Spleen (tissue), 11 donors: ENCODE results near the gene SLC11A1. TPM values are rescaled to one million over a fixed set of nuclear protein-coding genes. Genes with fewer than 3 reads are reported as not detected.

Source experiments
- DNase-seq: peaks from one replicate; pipeline ENCODE4 v3.0.0-alpha.2; 2020
- H3K27ac ChIP-seq, 8 donors: fragments of 200-600 bp; sonication (generic) in 7 of 8; 1 replicate in 4 of 8; 2 replicates in 4 of 8; pipeline versions ENCODE4 v1.5.0 to v1.8.0; 2016 to 2021; ENCODE audit warnings: inconsistent platforms in 4 of 8, mild to moderate bottlenecking in 4 of 8, moderate library complexity in 1 of 8
- H3K27me3 ChIP-seq, 7 donors: fragments of 200-600 bp; sonication (generic) in 6 of 7; replicated peaks in 1 of 7; 1 replicate in 4 of 7; 2 replicates in 3 of 7; pipeline versions ENCODE4 v1.5.0 to v1.8.0; 2016 to 2021; ENCODE audit warnings: inconsistent platforms in 3 of 7, mild to moderate bottlenecking in 1 of 7
- H3K36me3 ChIP-seq, 6 donors: fragments of 200-600 bp; sonication (generic) in 5 of 6; 1 replicate in 4 of 6; 2 replicates in 2 of 6; pipeline versions ENCODE4 v1.5.0 to v1.8.0; 2016 to 2021; ENCODE audit warnings: inconsistent platforms in 2 of 6
- H3K4me1 ChIP-seq, 6 donors: fragments of 200-600 bp; sonication (generic) in 5 of 6; 1 replicate in 3 of 6; 2 replicates in 3 of 6; pipeline versions ENCODE4 v1.5.0 to v1.8.0; 2016 to 2021; ENCODE audit warnings: inconsistent platforms in 3 of 6
- H3K4me3 ChIP-seq, 8 donors: fragments of 200-600 bp; sonication (generic) in 7 of 8; 1 replicate in 4 of 8; 2 replicates in 4 of 8; pipeline versions ENCODE4 v1.5.0 to v1.8.0; 2016 to 2021; ENCODE audit warnings: inconsistent platforms in 4 of 8, mild to moderate bottlenecking in 4 of 8, moderate library complexity in 2 of 8
- H3K9me3 ChIP-seq, 8 donors: fragments of 200-600 bp; sonication (generic) in 7 of 8; 1 replicate in 4 of 8; 2 replicates in 4 of 8; pipeline versions ENCODE4 v1.5.0 to v1.8.0; 2016 to 2021; ENCODE audit warnings: inconsistent platforms in 4 of 8
- CTCF ChIP-seq, 11 experiments: fragments of 200-600 bp in 7 of 11; fragments of 450-650 bp in 4 of 11; sonication (generic) in 4 of 11; IDR thresholded peaks in 8 of 11; conservative IDR thresholded peaks in 3 of 11; 1 replicate in 7 of 11; 2 replicates in 4 of 11; pipeline versions ENCODE4 v1.4.0 to v1.8.0; 2016 to 2021; ENCODE audit warnings: antibody characterized with exemption in 11 of 11, inconsistent platforms in 4 of 11, mild to moderate bottlenecking in 1 of 11
- POLR2A ChIP-seq, 3 donors: fragments of 450-650 bp; IDR thresholded peaks; one replicate each; pipeline ENCODE4 v1.5.1; 2017; ENCODE audit warnings: antibody characterized with exemption in 3 of 3, mild to moderate bottlenecking in 1 of 3
- POLR2AphosphoS5 ChIP-seq, 3 donors: sonication (generic); formaldehyde crosslinking; IDR thresholded peaks; one replicate each; pipeline ENCODE4 v1.5.1; 2017; ENCODE audit warnings: antibody characterized with exemption in 3 of 3
- WGBS, 5 donors: extraction: QIAGEN DNeasy Blood & Tissue Kit in 3 of 5; methylation state at CpG; one replicate each; pipeline versions ENCODE4 v1.1.5 to v1.1.7; 2013 to 2018; 5-methylcytosine and 5-hydroxymethylcytosine counted together
- intact Hi-C: fragments of 100-400 bp; cut with DNase I; formaldehyde crosslinking; loops from one replicate; pipeline ENCODE4 v1.15.0; 2023; ENCODE audit warnings: low total_unique reads
- polyA plus RNA-seq, 3 donors: library from polyadenylated mRNA; stranded (reverse); fragments of 200-250 nt; gene quantifications; one replicate each; pipeline ENCODE4 v1.2.1, GENCODE V29; 2013
- total RNA-seq, 7 donors: library from RNA; depleted of rRNA in 3 of 7; stranded (reverse); fragments of >200 nt in 3 of 7; fragmentation: NEBNext Ultra II Directional in 4 of 7; extraction: Animal tissue kit (Norgen Biotek cat#: 25700) in 4 of 7; gene quantifications; one replicate each; pipeline versions ENCODE4 v1.1.0 to v1.2.1, GENCODE V29; 2016 to 2021
- donor health status: healthy with polysubstance abuse.
- donor health status: DM: no; HTN: no; CAD: no; lungs with moderate emphysema.
- donor health status: DM: no; HTN: no; CAD: no.
- donor health status: Bipolar disorder and iron deficiency.
- donor health status: healthy.
- donor health status: DM: no; HTN: no; CAD: no.
- donor health status: DM: yes; HTN: yes; CAD: no.

Gene SLC11A1
- total and polyA plus RNA-seq, 10 donors = 6.2 to 576 (median 88.0) TPM

- peak in 2 of 3 donors; percentile 55 to 80 for TF ChIP-seq POLR2AphosphoS5 (IDR thresholded peaks at IDR 0.05)
- peak in 1 of 3 donors; percentile 10 for TF ChIP-seq POLR2A (IDR thresholded peaks at IDR 0.05)
- TF ChIP-seq CTCF (IDR thresholded peaks at IDR 0.05 in 8 of 11, conservative IDR thresholded peaks at IDR 0.05 in 3 of 11) = peak in 1 of 11 experiments; percentile 25
- peak overlapping the region in 1 of 8 donors; percentile 68 for H3K4me3 ChIP-seq
- peaks cover 0 to 71% (median 40%) of the 10 kb centered on the region in 6 donors for H3K4me1 ChIP-seq
- H3K9me3 ChIP-seq = peaks cover 0 to 10% (median 6%) of the 10 kb centered on the region in 8 donors
- intact Hi-C loops = no loop called here
- WGBS, 5 donors = 37 to 70% (median 51%) methylated on average over 11 of the region's 11 CpGs
- H3K27ac ChIP-seq = peak overlapping the region in 7 of 8 donors; percentile 91 to 97 (median 93)
- DNase-seq = peak; percentile 85
- no peaks in the 10 kb centered on the region for H3K27me3 ChIP-seq
- no peaks in the 10 kb centered on the region for H3K36me3 ChIP-seq
Observed at GRCh38 chr2:218370410-218371063, 11.5 kb upstream of the SLC11A1 start.

GRCh38 chr2:218371983-218372350 lies 10.1 kb upstream of the SLC11A1 start:
- no peaks in the 10 kb centered on the region for H3K36me3 ChIP-seq
- peak overlapping the region in 7 of 8 donors; percentile 91 to 97 (median 93) for H3K27ac ChIP-seq
- intact Hi-C loops = no loop called here
- TF ChIP-seq CTCF (IDR thresholded peaks at IDR 0.05 in 8 of 11, conservative IDR thresholded peaks at IDR 0.05 in 3 of 11) (no peak), POLR2A (IDR thresholded peaks at IDR 0.05) (no peak), POLR2AphosphoS5 (IDR thresholded peaks at IDR 0.05) (no peak)
- H3K9me3 ChIP-seq = peaks cover 0 to 3% (median under 1%) of the 10 kb centered on the region in 8 donors
- H3K27me3 ChIP-seq = no peaks in the 10 kb centered on the region
- H3K4me1 ChIP-seq = peaks cover 0 to 66% (median 39%) of the 10 kb centered on the region in 6 donors
- DNase-seq = peak; percentile 17
- peak overlapping the region in 1 of 8 donors; percentile 68 for H3K4me3 ChIP-seq

- Histone ChIP-seq H3K4me1 (peaks cover 0 to 48% (median 18%) of the 10 kb centered on the region in 6 donors), H3K9me3 (no peaks in the 10 kb centered on the region), H3K27me3 (no peaks in the 10 kb centered on the region), H3K27ac (peak overlapping the region in 1 of 8 donors; percentile 28), H3K36me3 (no peaks in the 10 kb centered on the region), H3K4me3 (no peak overlapping the region)
- WGBS, 5 donors = 57 to 86% (median 73%) methylated on average over 4 of the region's 4 CpGs
- no peak for TF ChIP-seq CTCF (IDR thresholded peaks at IDR 0.05 in 8 of 11, conservative IDR thresholded peaks at IDR 0.05 in 3 of 11)
- no peak for TF ChIP-seq POLR2A (IDR thresholded peaks at IDR 0.05)
- no peak for TF ChIP-seq POLR2AphosphoS5 (IDR thresholded peaks at IDR 0.05)
- intact Hi-C loops = no loop called here
- no peak for DNase-seq
Observed at GRCh38 chr2:218374795-218375194, 7.3 kb upstream of the SLC11A1 start.

GRCh38 chr2:218375212-218375611 lies 6.9 kb upstream of the SLC11A1 start:
- peaks cover 0 to 44% (median 15%) of the 10 kb centered on the region in 6 donors for H3K4me1 ChIP-seq
- TF ChIP-seq POLR2AphosphoS5 (IDR thresholded peaks at IDR 0.05) = no peak
- no peak for TF ChIP-seq POLR2A (IDR thresholded peaks at IDR 0.05)
- peak overlapping the region in 1 of 8 donors; percentile 28 for H3K27ac ChIP-seq
- intact Hi-C loops = no loop called here
- 33 to 56% (median 45%) methylated on average over 2 of the region's 2 CpGs for WGBS, 5 donors
- H3K9me3 ChIP-seq = no peaks in the 10 kb centered on the region
- H3K4me3 ChIP-seq = no peak overlapping the region
- no peaks in the 10 kb centered on the region for H3K36me3 ChIP-seq
- H3K27me3 ChIP-seq = no peaks in the 10 kb centered on the region
- DNase-seq = no peak
